GM19397 (cell line): Measurements from ENCODE around the gene PIGU.

Source experiments
- ATAC-seq: cut with Tn5 transposase; IDR thresholded peaks from one replicate; pipeline ENCODE4 v1.9.1; 2021; ENCODE audit warnings: mild to moderate bottlenecking, moderate library complexity; ENCODE audit not compliant: unreplicated experiment

PIGU gene

GRCh38 chr20:34579979-34580940 is 96.6 kb downstream of the PIGU start:
- ATAC-seq: peak; percentile 69

GRCh38 chr20:34579191-34579978 is 97.5 kb downstream of the PIGU start:
- no peak for ATAC-seq

GRCh38 chr20:34578521-34578920 is 98.4 kb downstream of the PIGU start:
- no peak for ATAC-seq

- ATAC-seq: no peak
Observed at GRCh38 chr20:34578025-34578424, 98.9 kb downstream of the PIGU start.

- no peak for ATAC-seq
Observed at GRCh38 chr20:34577061-34577460, 99.8 kb downstream of the PIGU start.

GRCh38 chr20:34575756-34576155 is 101.1 kb downstream of the PIGU start:
- no peak for ATAC-seq

- ATAC-seq: no peak
Observed at GRCh38 chr20:34575271-34575670, 101.6 kb downstream of the PIGU start.

- no peak for ATAC-seq
Observed at GRCh38 chr20:34574861-34575260, 102.0 kb downstream of the PIGU start.

GRCh38 chr20:34574426-34574825 is 102.5 kb downstream of the PIGU start:
- ATAC-seq: no peak

- ATAC-seq: no peak
Observed at GRCh38 chr20:34573541-34574300, 103.2 kb downstream of the PIGU start.

GRCh38 chr20:34571753-34572152 is 105.1 kb downstream of the PIGU start:
- no peak for ATAC-seq

- ATAC-seq: no peak
Observed at GRCh38 chr20:34570859-34571306, 106.0 kb downstream of the PIGU start.

- ATAC-seq: no peak
Observed at GRCh38 chr20:34569598-34569997, 107.3 kb downstream of the PIGU start.

GRCh38 chr20:34567892-34568865 is 108.7 kb downstream of the PIGU start:
- ATAC-seq: no peak

GRCh38 chr20:34566978-34567891 is 109.7 kb downstream of the PIGU start:
- ATAC-seq: no peak

GRCh38 chr20:34564833-34565232 is 112.1 kb downstream of the PIGU start:
- no peak for ATAC-seq

- no peak for ATAC-seq
Observed at GRCh38 chr20:34562641-34563040, 114.3 kb downstream of the PIGU start.

GRCh38 chr20:34561661-34562060 is 115.2 kb downstream of the PIGU start:
- ATAC-seq: no peak

- no peak for ATAC-seq
Observed at GRCh38 chr20:34560614-34561013, 116.3 kb downstream of the PIGU start.
